ENCODE results near the gene CMTM5.

CMTM5 gene

GRCh38 chr14:23359722-23360447, 17.0 kb upstream of the CMTM5 start:
- H3K4me2 ChIP-seq (ENCODE audit: low read length) = no peak overlapping the region
- WGBS (ENCODE audit: extremely low coverage, insufficient coverage, insufficient read length) = no CpG with 5 or more reads among the region's 22 CpGs
- H3K23ac ChIP-seq (ENCODE audit: low read length) = no peak overlapping the region
- no peak overlapping the region for H3K14ac ChIP-seq (ENCODE audit: low read length)
- no peak overlapping the region for H3K27ac ChIP-seq (ENCODE audit: low read depth, low read length)
- H3K9ac ChIP-seq (ENCODE audit: low read length) = no peak overlapping the region
- H4K8ac ChIP-seq (ENCODE audit: low read depth, low read length) = no peak overlapping the region
- no peak overlapping the region for H2BK12ac ChIP-seq (ENCODE audit: low read length)
- H3K4me1 ChIP-seq (ENCODE audit: control insufficient read depth in 1 of 2, insufficient read depth in 2 of 2, low read length in 2 of 2) = peaks cover 7 to 14% of the 10 kb centered on the region in 2 experiments
- no peak overlapping the region for H2BK5ac ChIP-seq (ENCODE audit: low read depth, low read length, poor library complexity)
- no peak overlapping the region for H2BK120ac ChIP-seq (ENCODE audit: insufficient read depth, low read length, poor library complexity)
- H4K12ac ChIP-seq (ENCODE audit: low read depth, low read length) = no peak overlapping the region
- H3K36me3 ChIP-seq (ENCODE audit: control insufficient read depth in 1 of 2, insufficient read depth in 2 of 2, low read length in 2 of 2) = peaks cover 36 to 43% of the 10 kb centered on the region in 2 experiments
- no peaks in the 10 kb centered on the region for H3K9me3 ChIP-seq (ENCODE audit: insufficient read depth, low read depth, low read length)
- no peak overlapping the region for H4K91ac ChIP-seq (ENCODE audit: low read depth, low read length)
- H3K18ac ChIP-seq (ENCODE audit: low read length) = no peak overlapping the region
- H3K79me2 ChIP-seq (ENCODE audit: control insufficient read depth, insufficient read depth, low read length, poor library complexity) = peaks cover 8% of the 10 kb centered on the region
- H2AFZ ChIP-seq (ENCODE audit: insufficient read depth, low read length, poor library complexity) = no peak overlapping the region
- peaks cover 8% of the 10 kb centered on the region for H3K79me1 ChIP-seq (ENCODE audit: low read length)
- no peaks in the 10 kb centered on the region for H3K27me3 ChIP-seq (ENCODE audit: insufficient read depth, low read length)
- no peak overlapping the region for H3K4me3 ChIP-seq (ENCODE audit: low read depth, low read length)
- no peak overlapping the region for H3K4ac ChIP-seq (ENCODE audit: low read depth, low read length)
- H2AK5ac ChIP-seq (ENCODE audit: low read length) = no peak overlapping the region
- no peak for DNase-seq

GRCh38 chr14:23360496-23360895, 16.4 kb upstream of the CMTM5 start:
- Histone ChIP-seq H3K9me3 (ENCODE audit: insufficient read depth, low read depth, low read length) (no peaks in the 10 kb centered on the region), H3K4ac (ENCODE audit: low read depth, low read length) (no peak overlapping the region), H3K4me3 (ENCODE audit: low read depth, low read length) (no peak overlapping the region), H3K14ac (ENCODE audit: low read length) (no peak overlapping the region), H2BK120ac (ENCODE audit: insufficient read depth, low read length, poor library complexity) (no peak overlapping the region), H3K36me3 (ENCODE audit: control insufficient read depth in 1 of 2, insufficient read depth in 2 of 2, low read length in 2 of 2) (peaks cover 36 to 43% of the 10 kb centered on the region in 2 experiments), H3K9ac (ENCODE audit: low read length) (no peak overlapping the region), H4K8ac (ENCODE audit: low read depth, low read length) (no peak overlapping the region), H2BK5ac (ENCODE audit: low read depth, low read length, poor library complexity) (no peak overlapping the region), H4K12ac (ENCODE audit: low read depth, low read length) (no peak overlapping the region), H2AFZ (ENCODE audit: insufficient read depth, low read length, poor library complexity) (no peak overlapping the region), H4K91ac (ENCODE audit: low read depth, low read length) (no peak overlapping the region), H3K27ac (ENCODE audit: low read depth, low read length) (no peak overlapping the region), H3K18ac (ENCODE audit: low read length) (no peak overlapping the region), H2BK12ac (ENCODE audit: low read length) (no peak overlapping the region), H2AK5ac (ENCODE audit: low read length) (no peak overlapping the region), H3K4me2 (ENCODE audit: low read length) (no peak overlapping the region), H3K4me1 (ENCODE audit: control insufficient read depth in 1 of 2, insufficient read depth in 2 of 2, low read length in 2 of 2) (peaks cover 7 to 15% of the 10 kb centered on the region in 2 experiments), H3K23ac (ENCODE audit: low read length) (no peak overlapping the region), H3K79me2 (ENCODE audit: control insufficient read depth, insufficient read depth, low read length, poor library complexity) (peaks cover 14% of the 10 kb centered on the region), H3K27me3 (ENCODE audit: insufficient read depth, low read length) (no peaks in the 10 kb centered on the region), H3K79me1 (ENCODE audit: low read length) (peaks cover 14% of the 10 kb centered on the region)
- no peak for DNase-seq
- WGBS (ENCODE audit: extremely low coverage, insufficient coverage, insufficient read length) = no CpG with 5 or more reads among the region's 11 CpGs

GRCh38 chr14:23361320-23361719, 15.5 kb upstream of the CMTM5 start:
- Histone ChIP-seq H3K79me1 (ENCODE audit: low read length) (peaks cover 20% of the 10 kb centered on the region), H3K9ac (ENCODE audit: low read length) (no peak overlapping the region), H3K27ac (ENCODE audit: low read depth, low read length) (no peak overlapping the region), H2AK5ac (ENCODE audit: low read length) (no peak overlapping the region), H2BK12ac (ENCODE audit: low read length) (no peak overlapping the region), H3K23ac (ENCODE audit: low read length) (no peak overlapping the region), H3K4me1 (ENCODE audit: control insufficient read depth in 1 of 2, insufficient read depth in 2 of 2, low read length in 2 of 2) (peaks cover 7 to 15% of the 10 kb centered on the region in 2 experiments), H3K14ac (ENCODE audit: low read length) (no peak overlapping the region), H3K36me3 (ENCODE audit: control insufficient read depth in 1 of 2, insufficient read depth in 2 of 2, low read length in 2 of 2) (peaks cover 33 to 39% of the 10 kb centered on the region in 2 experiments), H3K4me3 (ENCODE audit: low read depth, low read length) (no peak overlapping the region), H3K18ac (ENCODE audit: low read length) (no peak overlapping the region), H3K27me3 (ENCODE audit: insufficient read depth, low read length) (no peaks in the 10 kb centered on the region), H4K8ac (ENCODE audit: low read depth, low read length) (no peak overlapping the region), H4K91ac (ENCODE audit: low read depth, low read length) (no peak overlapping the region), H2AFZ (ENCODE audit: insufficient read depth, low read length, poor library complexity) (no peak overlapping the region), H2BK5ac (ENCODE audit: low read depth, low read length, poor library complexity) (no peak overlapping the region), H3K79me2 (ENCODE audit: control insufficient read depth, insufficient read depth, low read length, poor library complexity) (peaks cover 19% of the 10 kb centered on the region), H3K4me2 (ENCODE audit: low read length) (no peak overlapping the region), H3K4ac (ENCODE audit: low read depth, low read length) (no peak overlapping the region), H2BK120ac (ENCODE audit: insufficient read depth, low read length, poor library complexity) (no peak overlapping the region), H4K12ac (ENCODE audit: low read depth, low read length) (no peak overlapping the region), H3K9me3 (ENCODE audit: insufficient read depth, low read depth, low read length) (no peaks in the 10 kb centered on the region)
- no peak for DNase-seq

GRCh38 chr14:23361763-23362162, 15.1 kb upstream of the CMTM5 start:
- no CpG with 5 or more reads among the region's 6 CpGs for WGBS (ENCODE audit: extremely low coverage, insufficient coverage, insufficient read length)
- Histone ChIP-seq H4K8ac (ENCODE audit: low read depth, low read length) (no peak overlapping the region), H2BK12ac (ENCODE audit: low read length) (no peak overlapping the region), H3K9ac (ENCODE audit: low read length) (no peak overlapping the region), H3K4me1 (ENCODE audit: control insufficient read depth in 1 of 2, insufficient read depth in 2 of 2, low read length in 2 of 2) (peaks cover 7 to 18% of the 10 kb centered on the region in 2 experiments), H3K4ac (ENCODE audit: low read depth, low read length) (no peak overlapping the region), H2BK120ac (ENCODE audit: insufficient read depth, low read length, poor library complexity) (no peak overlapping the region), H2AK5ac (ENCODE audit: low read length) (no peak overlapping the region), H4K12ac (ENCODE audit: low read depth, low read length) (no peak overlapping the region), H3K79me2 (ENCODE audit: control insufficient read depth, insufficient read depth, low read length, poor library complexity) (peaks cover 19% of the 10 kb centered on the region), H3K9me3 (ENCODE audit: insufficient read depth, low read depth, low read length) (no peaks in the 10 kb centered on the region), H3K14ac (ENCODE audit: low read length) (no peak overlapping the region), H3K18ac (ENCODE audit: low read length) (no peak overlapping the region), H2BK5ac (ENCODE audit: low read depth, low read length, poor library complexity) (no peak overlapping the region), H3K36me3 (ENCODE audit: control insufficient read depth in 1 of 2, insufficient read depth in 2 of 2, low read length in 2 of 2) (peaks cover 33 to 35% of the 10 kb centered on the region in 2 experiments), H3K4me2 (ENCODE audit: low read length) (no peak overlapping the region), H3K27ac (ENCODE audit: low read depth, low read length) (no peak overlapping the region), H4K91ac (ENCODE audit: low read depth, low read length) (no peak overlapping the region), H2AFZ (ENCODE audit: insufficient read depth, low read length, poor library complexity) (no peak overlapping the region), H3K23ac (ENCODE audit: low read length) (no peak overlapping the region), H3K4me3 (ENCODE audit: low read depth, low read length) (no peak overlapping the region), H3K27me3 (ENCODE audit: insufficient read depth, low read length) (no peaks in the 10 kb centered on the region), H3K79me1 (ENCODE audit: low read length) (peaks cover 23% of the 10 kb centered on the region)
- DNase-seq = no peak

Measured in trophoblast cell (in vitro differentiated cells and primary cell).